OCI-M1 (cell line): ENCODE data around the gene GIMAP4.
A peak's percentile ranks its signal among the peaks of the same experiment; 100 is the strongest.
"Not testable (repeated sequence)": the region's sequence is repeated elsewhere in the genome, so short reads cannot be mapped to it uniquely, and the experiment has no call there.

Experiments
- DNase-seq: peaks from one replicate; lab custom pipeline; 2025; lab: John Stamatoyannopoulos, UW

The GIMAP4 gene

GRCh38 chr7:150567169-150567568 lies at the start of gene GIMAP4:
Gene GIMAP4 (plus strand): TSS chr7:150567390. CDS start chr7:150569902, 2,512 bp downstream.
- DNase-seq: no peak

- no peak for DNase-seq
These were observed 47.9 kb upstream of the GIMAP4 start for GRCh38 chr7:150519310-150519709.

GRCh38 chr7:150520145-150520544 lies 47.0 kb upstream of the GIMAP4 start:
- DNase-seq: no peak

- DNase-seq: not testable (repeated sequence)
These were observed 44.3 kb upstream of the GIMAP4 start for GRCh38 chr7:150522931-150523330.

- DNase-seq: no peak
These were observed 43.2 kb upstream of the GIMAP4 start for GRCh38 chr7:150524018-150524417.

GRCh38 chr7:150531704-150532103 lies 35.5 kb upstream of the GIMAP4 start:
- DNase-seq: no peak

GRCh38 chr7:150538259-150538658 lies 28.9 kb upstream of the GIMAP4 start:
- no peak for DNase-seq

- DNase-seq: no peak
These were observed 14.0 kb upstream of the GIMAP4 start for GRCh38 chr7:150553163-150553562.

- DNase-seq: no peak
These were observed 10.6 kb upstream of the GIMAP4 start for GRCh38 chr7:150556521-150557138.

- DNase-seq: no peak
These were observed 6.7 kb upstream of the GIMAP4 start for GRCh38 chr7:150560486-150560885.

GRCh38 chr7:150562919-150563318 lies 4.3 kb upstream of the GIMAP4 start:
- no peak for DNase-seq

GRCh38 chr7:150564006-150564405 lies 3.2 kb upstream of the GIMAP4 start:
- no peak for DNase-seq

- no peak for DNase-seq
These were observed 2.6 kb upstream of the GIMAP4 start for GRCh38 chr7:150564566-150564965.

- no peak for DNase-seq
These were observed 2.0 kb upstream of the GIMAP4 start for GRCh38 chr7:150565239-150565638.

GRCh38 chr7:150566123-150566522 lies 1.1 kb upstream of the GIMAP4 start:
- no peak for DNase-seq

- DNase-seq: no peak
These were observed 618 bp upstream of the GIMAP4 start for GRCh38 chr7:150566572-150566971.

- DNase-seq: no peak
These were observed 696 bp downstream of the GIMAP4 start for GRCh38 chr7:150567871-150568301.

GRCh38 chr7:150568714-150569113 lies 1.5 kb downstream of the GIMAP4 start:
- no peak for DNase-seq

GRCh38 chr7:150569245-150569955 lies 2.2 kb downstream of the GIMAP4 start:
- DNase-seq: peak; percentile 48

GRCh38 chr7:150570556-150571465 lies 3.6 kb downstream of the GIMAP4 start:
- DNase-seq: peak; percentile 46

GRCh38 chr7:150572496-150572895 lies 5.3 kb downstream of the GIMAP4 start:
- DNase-seq: no peak

GRCh38 chr7:150579979-150580637 lies 12.9 kb downstream of the GIMAP4 start:
- DNase-seq: not testable (repeated sequence)
